ENCODE results near the gene DIAPH3.

Gene DIAPH3

GRCh38 chr13:59754411-59754810 lies 409.3 kb downstream of the DIAPH3 start:
- no peak for TF ChIP-seq CTCF (IDR thresholded peaks at IDR 0.05; ENCODE audit: insufficient read depth, missing control alignments)
- DNase-seq (ENCODE audit: insufficient read length, low spot score): no peak
- FAIRE-seq: no peak

GRCh38 chr13:59750860-59751259 lies 412.9 kb downstream of the DIAPH3 start:
- FAIRE-seq (no peak), DNase-seq (ENCODE audit: insufficient read length, low spot score) (no peak)
- TF ChIP-seq CTCF (IDR thresholded peaks at IDR 0.05; ENCODE audit: insufficient read depth, missing control alignments): no peak

- FAIRE-seq (no peak), DNase-seq (ENCODE audit: insufficient read length, low spot score) (no peak)
- TF ChIP-seq CTCF (IDR thresholded peaks at IDR 0.05; ENCODE audit: insufficient read depth, missing control alignments): no peak
Measured at GRCh38 chr13:59748046-59748445, 415.7 kb downstream of the DIAPH3 start.

- FAIRE-seq (no peak), DNase-seq (ENCODE audit: insufficient read length, low spot score) (no peak)
- no peak for TF ChIP-seq CTCF (IDR thresholded peaks at IDR 0.05; ENCODE audit: insufficient read depth, missing control alignments)
Measured at GRCh38 chr13:59747529-59747928, 416.2 kb downstream of the DIAPH3 start.

- DNase-seq (ENCODE audit: insufficient read length, low spot score) (no peak), FAIRE-seq (no peak)
- no peak for TF ChIP-seq CTCF (IDR thresholded peaks at IDR 0.05; ENCODE audit: insufficient read depth, missing control alignments)
Measured at GRCh38 chr13:59746291-59746962, 417.3 kb downstream of the DIAPH3 start.

- no peak for FAIRE-seq
- DNase-seq (ENCODE audit: insufficient read length, low spot score): no peak
- TF ChIP-seq CTCF (IDR thresholded peaks at IDR 0.05; ENCODE audit: insufficient read depth, missing control alignments): no peak
Measured at GRCh38 chr13:59745392-59745788, 418.3 kb downstream of the DIAPH3 start.

GRCh38 chr13:59744747-59745391 lies 418.9 kb downstream of the DIAPH3 start:
- DNase-seq (ENCODE audit: insufficient read length, low spot score): no peak

More at GRCh38 chr13:59744747-59745391, 418.9 kb downstream of the DIAPH3 start:
- no peak for TF ChIP-seq CTCF (IDR thresholded peaks at IDR 0.05; ENCODE audit: insufficient read depth, missing control alignments)
- no peak for FAIRE-seq
